H9 (cell line): ENCODE measurements around the gene CD48. TPM values are rescaled to one million over a fixed set of nuclear protein-coding genes. Genes with fewer than 3 reads are reported as not detected.

Source experiments
- DNase-seq: peaks from one replicate; pipeline ENCODE4 v3.0.0-alpha.2; 2017
- H2AFZ ChIP-seq: one replicate; pipeline ENCODE4 v1.6.1; 2013; ENCODE audit warnings: mild to moderate bottlenecking, low read length, control low read depth, moderate library complexity
- H2AK5ac ChIP-seq: 2 replicates; pipeline ENCODE4 v1.6.1; 2013; ENCODE audit warnings: low read length, control low read depth, mixed read lengths; ENCODE audit not compliant: insufficient read length
- H2BK120ac ChIP-seq: one replicate; pipeline ENCODE4 v1.6.1; 2013; ENCODE audit warnings: low read depth, mild to moderate bottlenecking, low read length, control low read depth, inconsistent platforms; ENCODE audit not compliant: poor library complexity, severe bottlenecking
- H2BK12ac ChIP-seq: 2 replicates; pipeline ENCODE4 v1.6.1; 2013; ENCODE audit warnings: low read length, control low read depth, mixed read lengths, low read depth; ENCODE audit not compliant: insufficient read length
- H2BK15ac ChIP-seq: 2 replicates; pipeline ENCODE4 v1.6.1; 2013; ENCODE audit warnings: low read depth, low read length, control low read depth
- H2BK20ac ChIP-seq: one replicate; pipeline ENCODE4 v1.6.1; 2013; ENCODE audit warnings: low read depth, mild to moderate bottlenecking, low read length, control low read depth, inconsistent platforms; ENCODE audit not compliant: poor library complexity, severe bottlenecking
- H2BK5ac ChIP-seq: 2 replicates; pipeline ENCODE4 v1.6.1; 2013; ENCODE audit warnings: low read length, control low read depth, mixed read lengths; ENCODE audit not compliant: insufficient read length
- H3K14ac ChIP-seq: 2 replicates; pipeline ENCODE4 v1.6.1; 2013; ENCODE audit warnings: low read length, control low read depth; ENCODE audit not compliant: insufficient read depth
- H3K18ac ChIP-seq: 2 replicates; pipeline ENCODE4 v1.6.1; 2013; ENCODE audit warnings: low read depth, mild to moderate bottlenecking, mixed read lengths, low read length, control low read depth; ENCODE audit not compliant: insufficient read length
- H3K23ac ChIP-seq: 2 replicates; pipeline ENCODE4 v1.6.1; 2013; ENCODE audit warnings: low read length, control low read depth, mixed read lengths, low read depth; ENCODE audit not compliant: insufficient read length
- H3K23me2 ChIP-seq: 2 replicates; pipeline ENCODE4 v1.6.1; 2013; ENCODE audit warnings: low read depth, mild to moderate bottlenecking, mixed read lengths, low read length, control low read depth; ENCODE audit not compliant: insufficient read length, poor library complexity, severe bottlenecking
- H3K27ac ChIP-seq: 2 replicates; pipeline ENCODE4 v1.5.1; 2013; ENCODE audit warnings: low read length, control low read depth, mixed read lengths, low read depth; ENCODE audit not compliant: insufficient read length
- H3K27me3 ChIP-seq: 2 replicates; pipeline ENCODE4 v1.6.1; 2013; ENCODE audit warnings: low read length, control low read depth, inconsistent platforms; ENCODE audit not compliant: insufficient read depth
- H3K4ac ChIP-seq: 2 replicates; pipeline ENCODE4 v1.6.1; 2013; ENCODE audit warnings: low read depth, mild to moderate bottlenecking, control low read depth, inconsistent platforms, low read length, moderate library complexity
- H3K4me1 ChIP-seq: 2 replicates; pipeline ENCODE4 v1.6.1; 2013; ENCODE audit warnings: low read length, control low read depth, inconsistent platforms; ENCODE audit not compliant: insufficient read depth
- H3K4me2 ChIP-seq: 2 replicates; pipeline ENCODE4 v1.6.1; 2013; ENCODE audit warnings: low read length, control low read depth, mixed read lengths; ENCODE audit not compliant: insufficient read length, insufficient read depth
- H3K56ac ChIP-seq: 2 replicates; pipeline ENCODE4 v1.6.1; 2013; ENCODE audit warnings: low read depth, mild to moderate bottlenecking, mixed read lengths, low read length, control low read depth; ENCODE audit not compliant: insufficient read length
- H3K79me1 ChIP-seq: 2 replicates; pipeline ENCODE4 v1.6.1; 2013; ENCODE audit warnings: low read depth, mild to moderate bottlenecking, moderate library complexity, low read length, control low read depth, inconsistent platforms; ENCODE audit not compliant: insufficient read depth, poor library complexity, severe bottlenecking
- H3K79me2 ChIP-seq: 2 replicates; pipeline ENCODE4 v1.6.1; 2013; ENCODE audit warnings: low read length, control low read depth, inconsistent platforms; ENCODE audit not compliant: insufficient read depth
- H3K9ac ChIP-seq: 2 replicates; pipeline ENCODE4 v1.6.1; 2013; ENCODE audit warnings: low read length, control low read depth, mixed read lengths; ENCODE audit not compliant: insufficient read length; ENCODE audit errors: extremely low read depth
- H3K9me3 ChIP-seq: one replicate; pipeline ENCODE4 v1.6.1; 2013; ENCODE audit warnings: low read depth, low read length, inconsistent platforms; ENCODE audit not compliant: control insufficient read depth
- H3T11ph ChIP-seq: one replicate; pipeline ENCODE4 v1.6.1; 2013; ENCODE audit warnings: mild to moderate bottlenecking, low read length, control low read depth, inconsistent platforms
- H4K20me1 ChIP-seq: one replicate; pipeline ENCODE4 v1.6.1; 2013; ENCODE audit not compliant: control insufficient read depth, insufficient read length, insufficient read depth
- H4K5ac ChIP-seq: 2 replicates; pipeline ENCODE4 v1.6.1; 2013; ENCODE audit warnings: low read depth, mild to moderate bottlenecking, mixed read lengths, low read length, control low read depth; ENCODE audit not compliant: insufficient read length
- H4K8ac ChIP-seq: replicated peaks from 2 replicates; pipeline ENCODE4 v1.6.1; 2013; ENCODE audit warnings: low read length, control low read depth, mixed read lengths, low read depth; ENCODE audit not compliant: insufficient read length
- H4K91ac ChIP-seq: 2 replicates; pipeline ENCODE4 v1.6.1; 2013; ENCODE audit warnings: low read depth, mild to moderate bottlenecking, moderate library complexity, mixed read lengths, low read length, control low read depth; ENCODE audit not compliant: insufficient read length
- H3K27ac Mint-ChIP-seq, 3 experiments: 2 replicates in 2 of 3; 3 replicates in 1 of 3; pipeline ENCODE4 v1.8.0; 2020 to 2021; ENCODE audit warnings: mixed read lengths in 3 of 3, mild to moderate bottlenecking in 1 of 3, moderate library complexity in 1 of 3
- H3K27me3 Mint-ChIP-seq: 2 replicates; pipeline ENCODE4 v1.8.0; 2021; ENCODE audit warnings: low read depth, mild to moderate bottlenecking, moderate library complexity, mixed read lengths
- H3K36me3 Mint-ChIP-seq, 3 experiments: 2 replicates in 2 of 3; 3 replicates in 1 of 3; pipeline ENCODE4 v1.8.0; 2020 to 2021; ENCODE audit warnings: low read depth in 3 of 3, mixed read lengths in 3 of 3; ENCODE audit not compliant: insufficient read depth in 1 of 3
- H3K4me1 Mint-ChIP-seq, 2 experiments: 2 replicates each; pipeline ENCODE4 v1.8.0; 2020; ENCODE audit warnings: mixed read lengths in 2 of 2
- H3K4me3 Mint-ChIP-seq, 2 experiments: 2 replicates in 1 of 2; 3 replicates in 1 of 2; pipeline ENCODE4 v1.8.0; 2020 to 2021; ENCODE audit warnings: mild to moderate bottlenecking in 2 of 2, mixed read lengths in 2 of 2, moderate library complexity in 1 of 2
- H3K9me3 Mint-ChIP-seq, 2 experiments: 2 replicates in 1 of 2; 3 replicates in 1 of 2; pipeline ENCODE4 v1.8.0; 2020; ENCODE audit warnings: mild to moderate bottlenecking in 2 of 2, mixed read lengths in 2 of 2, moderate library complexity in 1 of 2
- CTCF ChIP-seq: fragments of 200-600 bp; sonication (generic); conservative IDR thresholded peaks from 3 replicates; pipeline ENCODE4 v1.8.0; 2021; ENCODE audit warnings: antibody characterized with exemption, mild to moderate bottlenecking
- total RNA-seq: library from RNA; stranded (reverse); gene quantifications from 2 replicates; pipeline ENCODE4 v1.2.1, GENCODE V29; 2021

Gene CD48
- total RNA-seq, 1 experiment from 2014 or later: not detected

DNA sequence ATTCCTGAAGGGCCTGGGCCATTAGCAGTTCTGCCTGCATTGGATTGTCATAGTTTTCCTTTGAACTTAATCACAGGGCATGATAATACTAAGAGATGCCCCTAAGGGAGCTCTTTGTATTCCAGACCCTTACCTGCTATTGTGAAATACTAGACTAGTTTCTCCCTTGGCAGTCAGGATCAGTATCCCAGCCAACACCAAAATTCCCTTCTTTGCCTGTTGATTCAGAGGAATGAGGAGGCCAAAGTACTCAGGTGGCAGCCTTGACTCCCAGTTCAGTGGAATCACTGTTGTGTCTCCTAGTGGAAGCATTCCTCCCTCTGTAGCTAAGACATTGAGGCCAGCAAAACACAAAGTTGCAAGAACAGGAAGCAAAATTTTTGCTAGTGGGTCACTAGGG, 48.1 kb upstream of the CD48 start:
- Histone ChIP-seq H3K4ac (no peak overlapping the region), H3K9ac (no peak overlapping the region), H3K27me3 (no peaks in the 10 kb centered on the region), H3K18ac (no peak overlapping the region), H4K20me1 (no peaks in the 10 kb centered on the region), H3K56ac (no peak overlapping the region), H4K8ac (no peak overlapping the region), H2BK5ac (no peak overlapping the region), H2AK5ac (no peak overlapping the region), H3K23me2 (no peaks in the 10 kb centered on the region), H3K9me3 (no peaks in the 10 kb centered on the region), H4K91ac (no peak overlapping the region), H3K14ac (no peak overlapping the region), H2BK120ac (no peak overlapping the region), H2AFZ (no peak overlapping the region), H4K5ac (no peak overlapping the region), H2BK20ac (no peak overlapping the region), H2BK12ac (no peak overlapping the region), H3T11ph (no peak overlapping the region), H3K79me1 (no peaks in the 10 kb centered on the region), H3K4me1 (no peaks in the 10 kb centered on the region), H3K79me2 (no peaks in the 10 kb centered on the region), H2BK15ac (no peak overlapping the region), H3K23ac (no peak overlapping the region), H3K27ac (no peak overlapping the region), H3K4me2 (no peak overlapping the region)
- H3K9me3 Mint-ChIP-seq: no peaks in the 10 kb centered on the region
- H3K4me1 Mint-ChIP-seq: no peaks in the 10 kb centered on the region
- H3K27ac Mint-ChIP-seq: no peak overlapping the region
- no peak for DNase-seq
- H3K27me3 Mint-ChIP-seq: peaks cover 3% of the 10 kb centered on the region; the same call in 1 of the 2 replicates
- H3K36me3 Mint-ChIP-seq: no peaks in the 10 kb centered on the region
- no peak for TF ChIP-seq CTCF
- no peak overlapping the region for H3K4me3 Mint-ChIP-seq
